Measurements from ENCODE around the gene GPR27. TPM values are rescaled to one million over a fixed set of nuclear protein-coding genes. Genes with fewer than 3 reads are reported as not detected.

GPR27 gene
- total and polyA plus RNA-seq, 10 of the 15 experiments (the other 5 are each of a cell fraction or from before 2014, with no cell fraction given) = not detected

- TF ChIP-seq EP300 (IDR thresholded peaks at IDR 0.05; ENCODE audit: borderline replicate concordance in 1 of 2, control insufficient read depth in 1 of 2, low read depth in 2 of 2, low read length in 2 of 2) (no peak), JUND (IDR thresholded peaks at IDR 0.05; ENCODE audit: low read depth, low read length) (no peak), POU2F2 (IDR thresholded peaks at IDR 0.05; ENCODE audit: borderline replicate concordance, low read depth, low read length) (no peak), TBL1XR1 (IDR thresholded peaks at IDR 0.05; ENCODE audit: low read depth, low read length) (no peak), TARDBP (IDR thresholded peaks at IDR 0.05; ENCODE audit: borderline replicate concordance) (no peak), ASH2L (IDR thresholded peaks at IDR 0.05; ENCODE audit: borderline replicate concordance, low read depth) (no peak), IKZF2 (IDR thresholded peaks at IDR 0.05) (no peak), IRF3 (IDR thresholded peaks at IDR 0.05) (no peak)
Measured at GRCh38 chr3:71787851-71788405, 34.3 kb downstream of the GPR27 start (continued).

GRCh38 chr3:71789922-71790321, 36.3 kb downstream of the GPR27 start:
- Histone ChIP-seq H3K79me2 (ENCODE audit: control insufficient read depth, insufficient read depth, low read length) (no peaks in the 10 kb centered on the region), H3K4me1 (ENCODE audit: control insufficient read depth, insufficient read depth, low read length) (no peaks in the 10 kb centered on the region), H2AFZ (ENCODE audit: control insufficient read depth, low read depth, low read length) (no peak overlapping the region), H3K27ac (ENCODE audit: control insufficient read depth, insufficient read depth) (no peak overlapping the region), H3K36me3 (ENCODE audit: control insufficient read depth in 2 of 2, insufficient read depth in 2 of 2, low read length in 1 of 2) (no peaks in the 10 kb centered on the region), H3K9me3 (replicated peaks; ENCODE audit: control insufficient read depth, insufficient read depth, low read length) (no peaks in the 10 kb centered on the region), H3K27me3 (replicated peaks in 1 of 2; ENCODE audit: control insufficient read depth in 2 of 2, insufficient read depth in 2 of 2, low read length in 1 of 2) (peaks cover 1 to 7% of the 10 kb centered on the region in 2 experiments; a peak in 3 of 4 replicates), H3K4me2 (ENCODE audit: control insufficient read depth, insufficient read depth) (no peak overlapping the region), H4K20me1 (ENCODE audit: control insufficient read depth, insufficient read depth) (no peaks in the 10 kb centered on the region), H3K9ac (ENCODE audit: control insufficient read depth, insufficient read depth, low read length) (no peak overlapping the region), H3K4me3 (no peak overlapping the region)
- FAIRE-seq (no peak), DNase-seq (ENCODE audit: low read depth, low spot score) (no peak), ATAC-seq (no peak)
- ChIA-PET CTCF (no interaction called here), SMC1A (ENCODE audit: uncharacterized antibody, unreplicated experiment) (no interaction called here), RAD21 (ENCODE audit: unreplicated experiment) (no interaction called here), POLR2A (no interaction called here)
- 0% methylated on average over 1 of the region's 1 CpG for WGBS (ENCODE audit: insufficient coverage, insufficient replicate concordance, low lambda C conversion rate, missing lambda C conversion rate)
- in situ Hi-C loops (cut with MboI) = no loop called here
- BruUV-seq (replicated peaks) = no TSS peak
- intact Hi-C loops (cut with micrococcal nuclease; ENCODE audit: unreplicated experiment) = no loop called here
- TF ChIP-seq SMARCA5 (IDR thresholded peaks at IDR 0.05) = no peak
- no peak for TF ChIP-seq YY1 (IDR thresholded peaks at IDR 0.05; ENCODE audit: low read depth, low read length)
- no peak for TF ChIP-seq ASH2L (IDR thresholded peaks at IDR 0.05; ENCODE audit: borderline replicate concordance, low read depth)
- TF ChIP-seq WRNIP1 (IDR thresholded peaks at IDR 0.05; ENCODE audit: borderline replicate concordance, low read depth, low read length) = no peak
